GM21423 (cell line): Measurements from ENCODE around the gene SDK2.

Source experiments
- ATAC-seq: cut with Tn5 transposase; IDR thresholded peaks from one replicate; pipeline ENCODE4 v1.9.1; 2021; ENCODE audit warnings: mild to moderate bottlenecking, moderate library complexity; ENCODE audit not compliant: unreplicated experiment

The SDK2 gene

DNA sequence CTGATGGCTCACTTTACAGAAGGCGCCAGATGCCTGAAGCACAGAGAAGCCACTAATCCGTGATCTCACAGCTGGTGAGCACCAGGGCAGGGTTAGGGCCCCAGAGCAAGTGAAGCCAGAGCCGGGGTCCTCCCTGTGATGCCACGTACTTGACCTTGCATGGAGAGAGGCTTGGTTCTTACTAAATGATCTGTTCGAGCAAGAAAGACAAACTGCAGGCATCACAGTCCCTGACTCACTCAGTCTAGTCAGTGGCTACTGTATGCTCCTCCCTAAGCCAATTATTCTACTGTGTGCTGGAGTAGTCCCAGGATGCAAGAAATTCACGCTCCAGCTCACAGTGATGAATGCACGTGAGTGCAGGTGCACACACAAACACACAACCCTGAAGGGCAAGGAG lies 55.4 kb downstream of the SDK2 start:
- ATAC-seq: no peak

- no peak for ATAC-seq
Measured at GRCh38 chr17:73588301-73588846, 55.9 kb downstream of the SDK2 start.

DNA sequence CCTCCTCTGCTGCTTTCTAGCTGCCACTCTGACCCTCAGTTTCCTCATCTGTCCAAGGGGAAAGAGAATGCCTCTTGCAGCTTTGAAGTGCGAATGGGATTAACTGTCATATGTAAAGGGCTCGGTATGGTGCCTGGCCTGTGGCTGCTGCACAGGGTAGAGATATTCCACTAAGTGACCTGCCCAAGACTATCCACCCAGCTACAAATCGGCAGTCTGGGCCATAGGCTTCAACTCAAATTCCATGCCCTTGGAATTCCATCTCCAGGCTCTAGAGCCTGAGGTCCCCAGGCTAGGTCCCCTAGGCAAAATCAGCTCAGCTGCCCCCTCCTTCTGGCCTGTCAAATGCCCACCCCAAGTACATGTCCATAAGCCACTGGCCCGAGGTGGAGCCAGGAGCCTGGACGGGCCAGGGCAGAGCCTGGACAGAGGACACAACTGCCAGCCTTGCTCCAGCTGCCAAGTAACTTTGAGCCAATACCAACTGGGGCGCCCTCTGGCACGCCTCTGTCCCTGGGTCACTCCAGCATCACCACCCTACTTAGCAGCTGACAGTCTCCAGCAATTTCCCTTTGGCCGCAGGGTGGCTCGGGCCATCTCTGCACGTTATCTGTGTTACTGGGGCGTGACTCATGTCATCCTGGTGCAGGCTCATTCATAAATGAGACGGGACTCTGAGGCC lies 57.2 kb downstream of the SDK2 start:
- ATAC-seq: no peak

GRCh38 chr17:73586275-73586832 lies 57.9 kb downstream of the SDK2 start:
- ATAC-seq: no peak

- ATAC-seq: no peak
Measured at GRCh38 chr17:73585583-73585982, 58.7 kb downstream of the SDK2 start.

DNA sequence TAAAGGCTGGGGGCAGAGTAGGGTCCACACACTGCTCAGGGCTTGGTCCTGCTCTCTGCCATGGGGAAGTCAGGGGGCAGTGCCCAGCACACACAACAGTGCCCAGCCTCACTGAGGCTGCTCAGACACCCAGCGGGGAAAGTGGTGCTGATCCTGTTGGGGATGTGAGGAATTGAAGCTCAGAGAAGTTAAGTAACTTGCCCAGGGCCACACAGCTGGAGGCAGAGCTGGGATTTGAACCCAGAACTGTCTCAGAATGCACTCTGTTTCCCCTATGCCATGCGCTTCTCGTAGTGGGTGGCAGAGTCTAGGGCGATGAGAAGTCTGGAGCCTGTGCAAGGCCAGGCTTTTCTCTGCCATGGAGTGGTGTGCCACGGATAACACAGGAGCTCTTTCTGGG lies 59.3 kb downstream of the SDK2 start:
- no peak for ATAC-seq

- ATAC-seq: no peak
Measured at GRCh38 chr17:73584049-73584448, 60.2 kb downstream of the SDK2 start.

DNA sequence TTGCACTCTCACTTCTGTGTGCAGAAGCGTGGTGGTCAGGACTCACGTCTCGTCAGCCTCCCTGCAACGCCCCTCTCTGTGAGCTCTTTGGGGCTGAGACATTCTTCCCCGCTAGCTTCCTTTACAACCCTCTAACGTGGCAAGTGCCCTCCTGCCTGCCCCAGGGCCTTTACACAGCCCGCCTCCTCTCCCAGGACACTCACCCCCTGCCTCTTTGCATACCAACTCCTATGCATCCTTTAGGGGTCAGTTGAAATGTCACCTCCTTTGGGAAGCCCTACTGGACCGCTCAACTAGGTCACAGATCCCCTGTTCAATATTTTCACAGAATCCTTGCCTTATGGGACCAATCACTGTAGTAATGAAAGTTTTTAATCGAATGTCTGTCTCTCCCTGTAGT lies 61.4 kb downstream of the SDK2 start:
- ATAC-seq: no peak

- no peak for ATAC-seq
Measured at GRCh38 chr17:73582359-73582758, 61.9 kb downstream of the SDK2 start.

- ATAC-seq: no peak
Measured at GRCh38 chr17:73581379-73581778, 62.9 kb downstream of the SDK2 start.

GRCh38 chr17:73580073-73580710 lies 64.1 kb downstream of the SDK2 start:
- ATAC-seq: no peak

DNA sequence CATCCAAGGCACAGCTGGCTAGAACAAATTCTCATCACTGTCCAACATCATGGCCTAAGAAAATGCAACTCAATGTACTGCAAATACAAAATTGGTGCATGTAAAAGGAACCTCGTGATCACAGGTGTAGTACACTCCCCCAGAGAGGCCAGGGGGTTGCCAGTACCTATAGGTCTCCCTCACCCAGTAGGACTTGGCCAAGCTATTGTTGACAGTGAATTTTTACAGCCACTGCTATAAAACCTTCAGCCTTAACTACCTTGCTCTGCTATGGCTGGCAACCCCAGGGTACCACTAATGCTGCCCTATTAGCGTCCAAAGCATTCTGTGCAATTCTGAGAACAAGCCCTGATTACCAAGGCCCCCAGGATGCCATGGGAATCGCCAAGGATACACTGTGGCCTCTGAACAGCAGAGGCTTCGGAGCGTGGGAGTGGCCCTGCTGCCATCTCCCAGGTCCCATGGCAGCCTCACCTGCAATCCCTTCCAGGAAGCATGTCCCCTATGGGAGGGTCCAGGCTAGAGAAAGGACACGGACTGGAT lies 67.6 kb downstream of the SDK2 start:
- ATAC-seq: no peak

- ATAC-seq: no peak
Measured at GRCh38 chr17:73575470-73576221, 68.6 kb downstream of the SDK2 start.

DNA sequence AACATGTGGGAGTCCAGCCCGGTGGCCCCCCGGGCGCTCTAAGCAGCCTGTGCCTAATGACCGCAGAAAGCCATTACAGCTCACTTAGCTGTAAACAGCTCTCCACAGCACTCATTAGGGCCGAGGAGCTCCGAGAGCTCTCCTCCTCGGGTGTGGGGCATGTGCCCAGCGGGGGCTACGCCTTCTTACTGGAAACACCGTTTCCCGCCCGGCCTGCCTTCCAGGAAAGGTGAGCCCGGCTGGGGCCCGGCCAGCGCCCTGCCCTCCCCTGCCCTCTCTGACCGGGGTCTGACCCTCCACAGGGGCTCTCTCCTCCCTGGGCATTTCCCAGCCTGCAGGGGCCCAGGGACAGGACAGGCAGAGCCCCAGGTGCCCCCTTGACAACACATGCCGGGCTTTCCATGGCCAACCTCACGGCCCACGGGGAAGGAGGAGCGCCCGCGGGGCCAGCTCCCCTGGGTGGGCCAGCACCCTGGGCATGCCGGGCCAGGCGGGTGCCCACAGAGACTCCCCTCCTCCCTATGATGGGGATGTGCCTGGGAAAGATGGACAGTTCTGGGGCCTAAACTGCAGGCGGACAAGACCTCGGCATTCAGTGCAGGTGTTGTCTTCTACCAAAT lies 72.6 kb downstream of the SDK2 start:
- ATAC-seq: no peak

DNA sequence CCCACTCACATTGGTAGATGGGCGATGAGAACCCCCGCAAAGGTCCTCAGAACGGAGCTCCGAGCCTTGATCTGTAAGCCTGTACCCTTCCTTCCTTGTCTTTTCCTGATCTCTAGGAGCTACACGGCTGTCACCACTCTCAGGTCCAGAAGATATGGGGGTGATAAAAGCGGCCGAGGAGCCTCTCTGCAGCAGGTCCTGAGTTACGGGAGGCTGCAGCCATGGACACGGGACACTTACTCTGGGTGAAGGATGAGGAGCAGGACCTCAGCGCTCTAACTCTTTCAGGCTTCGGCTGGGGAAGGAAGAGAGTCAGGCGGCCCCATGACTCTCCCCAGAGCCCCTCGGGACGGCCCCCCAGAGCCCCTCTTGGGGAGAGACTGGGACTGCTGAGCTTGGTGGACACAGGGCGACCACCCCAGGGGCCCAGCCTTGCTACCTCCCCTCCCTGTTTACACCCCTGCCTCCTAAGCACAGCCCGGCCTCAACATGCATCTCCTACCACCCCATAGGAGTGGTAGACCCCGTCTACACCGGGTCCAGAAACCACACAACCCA lies 74.4 kb downstream of the SDK2 start:
- no peak for ATAC-seq

DNA sequence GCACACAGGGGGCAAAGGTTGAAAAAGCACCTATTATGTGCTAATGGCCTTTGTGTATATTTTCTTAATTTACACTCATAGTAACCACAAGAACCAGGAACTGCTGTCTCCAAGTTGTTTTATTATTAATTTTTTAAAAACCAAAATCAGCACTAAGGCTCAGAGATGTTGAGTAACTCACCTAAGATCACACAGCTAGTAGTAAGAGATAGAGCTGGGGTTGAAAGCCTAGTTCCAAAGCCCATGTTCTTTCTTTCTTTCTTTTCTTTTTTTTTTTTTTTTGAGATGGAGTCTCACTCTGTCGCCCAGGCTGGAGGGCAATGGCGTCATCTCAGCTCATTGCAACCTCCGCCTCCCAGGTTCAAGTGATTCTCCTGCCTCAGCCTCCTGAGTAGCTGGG lies 75.3 kb downstream of the SDK2 start:
- ATAC-seq: no peak

DNA sequence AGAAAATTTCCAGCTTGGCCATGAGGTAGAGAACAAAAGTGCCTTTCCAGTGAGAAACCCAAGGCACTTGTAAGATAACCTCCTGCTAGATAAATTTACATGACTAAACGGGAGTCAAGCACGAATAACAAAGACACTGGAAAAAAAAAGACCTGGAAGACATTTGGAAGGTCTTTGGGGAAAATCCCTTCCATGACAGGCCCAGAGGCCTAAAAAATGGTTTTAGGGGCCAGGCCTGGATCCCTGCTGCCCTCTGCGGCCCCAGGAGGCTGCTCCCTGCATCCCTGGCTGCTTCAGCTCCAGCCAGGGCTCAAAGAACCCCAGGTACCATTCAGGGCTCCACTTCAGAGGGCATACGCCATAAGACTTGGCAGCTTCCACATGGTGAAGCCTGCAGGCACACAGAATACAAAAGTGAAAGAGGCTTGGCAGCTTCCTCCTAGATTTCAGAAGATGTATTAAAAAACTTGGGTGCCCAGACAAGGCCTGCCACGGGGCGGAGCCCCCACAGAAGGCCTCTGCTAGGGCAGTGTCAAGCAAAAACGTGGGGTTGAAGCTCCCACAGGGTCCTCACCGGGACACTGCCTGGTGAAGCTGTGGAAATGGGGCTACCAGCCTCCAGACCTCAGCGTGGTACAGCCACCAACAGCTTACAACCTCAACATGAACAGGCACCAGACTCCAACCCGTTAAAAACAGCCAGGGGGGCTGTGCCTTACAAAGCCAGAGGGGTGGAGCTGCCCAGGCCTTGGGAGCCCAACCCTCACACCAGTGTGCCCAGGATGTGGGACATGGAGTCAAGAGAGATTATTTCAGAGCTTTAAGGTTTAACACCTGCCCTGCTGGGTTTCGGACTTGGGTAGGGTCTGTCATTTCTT lies 77.1 kb downstream of the SDK2 start:
- no peak for ATAC-seq

GRCh38 chr17:73564843-73565242 lies 79.4 kb downstream of the SDK2 start:
- ATAC-seq: no peak

DNA sequence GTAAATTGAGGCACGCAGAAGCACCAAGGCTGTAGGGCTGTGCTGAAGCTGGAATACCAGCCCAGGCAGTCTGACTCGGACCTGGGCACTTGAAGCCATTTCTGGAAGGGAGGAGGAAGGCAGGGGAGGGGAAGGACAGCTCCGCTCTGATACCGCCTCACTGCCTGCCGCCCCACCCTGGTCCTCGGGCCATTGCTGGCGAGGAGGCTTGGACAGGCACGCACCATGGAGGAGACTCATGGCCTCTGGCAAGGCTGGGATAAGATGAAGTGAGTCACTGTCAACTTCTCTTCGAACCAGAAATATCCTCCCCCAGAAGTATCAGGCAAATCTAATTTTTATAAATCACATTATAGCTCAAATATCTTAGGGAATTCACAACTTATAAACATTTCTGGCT lies 81.3 kb downstream of the SDK2 start:
- ATAC-seq: no peak

DNA sequence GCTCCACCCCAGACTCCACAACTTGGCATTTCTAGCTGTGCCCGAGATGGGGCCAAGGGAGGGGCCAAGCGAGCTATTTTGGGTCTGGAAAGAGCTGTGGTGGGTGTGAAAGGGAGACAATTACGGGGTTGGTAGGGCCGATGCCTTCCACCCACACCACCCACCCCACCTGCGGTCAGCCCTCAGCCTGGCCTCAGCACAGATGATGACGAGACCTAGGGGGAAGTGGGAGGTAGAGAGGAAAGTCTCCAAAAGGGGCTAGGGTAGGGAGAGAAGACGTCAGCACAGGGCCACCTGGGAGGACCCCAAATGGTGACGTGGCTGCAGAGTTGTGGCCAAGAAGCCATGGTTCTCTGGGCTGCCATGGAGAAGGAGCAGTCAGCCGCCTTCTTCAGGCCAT lies 83.1 kb downstream of the SDK2 start:
- no peak for ATAC-seq
